Stomach (tissue), 9 donors: ENCODE measurements around the gene SLC7A6OS. TPM values are rescaled to one million over a fixed set of nuclear protein-coding genes. Genes with fewer than 3 reads are reported as not detected.

Source experiments
- DNase-seq, 2 donors: peaks; one replicate each; pipeline versions ENCODE4 v3.0.0 to v3.0.0-alpha.2; 2013 to 2019
- H3K27ac ChIP-seq, 5 donors: fragments of 200-600 bp in 4 of 5; sonication (generic) in 4 of 5; one replicate each; pipeline ENCODE4 v1.5.1; 2013 to 2019; ENCODE audit warnings: mild to moderate bottlenecking in 1 of 5, moderate library complexity in 1 of 5
- H3K27me3 ChIP-seq, 3 donors: fragments of 200-600 bp; sonication (generic); one replicate each; pipeline ENCODE4 v1.5.1; 2017 to 2019; ENCODE audit warnings: mixed run types in 1 of 3
- H3K36me3 ChIP-seq, 4 donors: fragments of 200-600 bp; sonication (generic); 1 replicate in 3 of 4; 2 replicates in 1 of 4; pipeline ENCODE4 v1.5.1; 2016 to 2019
- H3K4me1 ChIP-seq, 4 donors: fragments of 200-600 bp; sonication (generic); one replicate each; pipeline ENCODE4 v1.5.1; 2016 to 2019
- H3K4me3 ChIP-seq, 4 donors: fragments of 200-600 bp; sonication (generic) in 3 of 4; one replicate each; pipeline ENCODE4 v1.5.1; 2016 to 2019; ENCODE audit warnings: mild to moderate bottlenecking in 1 of 4
- H3K9me3 ChIP-seq, 4 donors: fragments of 200-600 bp; sonication (generic); one replicate each; pipeline ENCODE4 v1.5.1; 2016 to 2019
- CTCF ChIP-seq, 7 experiments: fragments of 450-650 bp in 4 of 7; fragments of 200-600 bp in 3 of 7; sonication (generic) in 3 of 7; IDR thresholded peaks; one replicate each; pipeline ENCODE4 v1.5.1; 2016 to 2019; ENCODE audit warnings: antibody characterized with exemption in 7 of 7, control low read depth in 2 of 7, mild to moderate bottlenecking in 1 of 7
- EP300 ChIP-seq: sonication (generic); formaldehyde crosslinking; IDR thresholded peaks from one replicate; pipeline ENCODE4 v1.6.1; 2017; ENCODE audit warnings: antibody characterized with exemption
- POLR2A ChIP-seq, 4 donors: fragments of 450-650 bp; IDR thresholded peaks; one replicate each; pipeline ENCODE4 v1.6.1; 2016; ENCODE audit warnings: antibody characterized with exemption in 4 of 4, control low read depth in 2 of 4, mild to moderate bottlenecking in 1 of 4, moderate library complexity in 1 of 4
- POLR2AphosphoS5 ChIP-seq, 3 donors: sonication (generic); formaldehyde crosslinking; IDR thresholded peaks; one replicate each; pipeline ENCODE4 v1.6.1; 2016; ENCODE audit warnings: antibody characterized with exemption in 3 of 3
- WGBS, 5 donors: extraction: QIAGEN DNeasy Blood & Tissue Kit in 3 of 5; methylation state at CpG; one replicate each; pipeline versions ENCODE4 v1.1.5 to v1.1.7; 2013 to 2018; 5-methylcytosine and 5-hydroxymethylcytosine counted together
- intact Hi-C: fragments of 100-400 bp; cut with DNase I; formaldehyde crosslinking; loops from one replicate; pipeline ENCODE4 v1.15.1; 2023; ENCODE audit warnings: low total_unique reads
- polyA plus RNA-seq, 3 donors: library from polyadenylated mRNA; stranded (reverse); fragments of 200-250 nt; gene quantifications; one replicate each; pipeline ENCODE4 v1.2.3, GENCODE V29; 2013
- total RNA-seq, 5 donors: library from RNA; depleted of rRNA; stranded (reverse); fragments of >200 nt; gene quantifications; one replicate each; pipeline versions ENCODE4 v1.1.0 to v1.2.3, GENCODE V29; 2014 to 2016
- donor health status: healthy with polysubstance abuse.
- donor health status: Bipolar disorder and iron deficiency.
- donor health status: healthy.

SLC7A6OS gene
- total and polyA plus RNA-seq, 8 donors = 4.7 to 41.4 (median 13.3) TPM

- 88 to 93% (median 90%) methylated on average over 4 of the region's 4 CpGs for WGBS, 5 donors
- Histone ChIP-seq H3K27me3 (no peaks in the 10 kb centered on the region), H3K4me3 (no peak overlapping the region), H3K27ac (no peak overlapping the region), H3K9me3 (no peaks in the 10 kb centered on the region), H3K36me3 (peaks cover 13 to 57% (median 50%) of the 10 kb centered on the region in 4 donors), H3K4me1 (peaks cover 24 to 59% (median 41%) of the 10 kb centered on the region in 4 donors)
- DNase-seq = no peak
- TF ChIP-seq CTCF (IDR thresholded peaks at IDR 0.05) (no peak), EP300 (no peak), POLR2AphosphoS5 (IDR thresholded peaks at IDR 0.05) (no peak), POLR2A (IDR thresholded peaks at IDR 0.05) (no peak)
- intact Hi-C loops = no loop called here
Observed at GRCh38 chr16:68313116-68313515, 2.4 kb upstream of the SLC7A6OS start.

GRCh38 chr16:68310437-68310773 is 341 bp downstream of the SLC7A6OS start:
- no peaks in the 10 kb centered on the region for H3K9me3 ChIP-seq
- H3K4me3 ChIP-seq = peak overlapping the region; percentile 66 to 99 (median 92)
- H3K4me1 ChIP-seq = peaks cover 24 to 59% (median 41%) of the 10 kb centered on the region in 4 donors
- no peaks in the 10 kb centered on the region for H3K27me3 ChIP-seq
- intact Hi-C loops = no loop called here
- H3K27ac ChIP-seq = peak overlapping the region; percentile 81 to 95 (median 88)
- H3K36me3 ChIP-seq = peaks cover 15 to 57% (median 52%) of the 10 kb centered on the region in 4 donors
- DNase-seq = no peak
- 0 to 1% (median 0%) methylated on average over 13 to 29 of the region's 29 CpGs for WGBS, 5 donors
- TF ChIP-seq EP300 (no peak), POLR2AphosphoS5 (IDR thresholded peaks at IDR 0.05) (no peak), POLR2A (IDR thresholded peaks at IDR 0.05) (no peak), CTCF (IDR thresholded peaks at IDR 0.05) (no peak)

GRCh38 chr16:68309799-68310198 is 947 bp downstream of the SLC7A6OS start:
- no peaks in the 10 kb centered on the region for H3K9me3 ChIP-seq
- peak overlapping the region in 3 of 5 donors; percentile 81 to 89 (median 83) for H3K27ac ChIP-seq
- H3K4me1 ChIP-seq = peaks cover 24 to 59% (median 41%) of the 10 kb centered on the region in 4 donors
- no peak for DNase-seq
- 24 to 37% (median 30%) methylated on average over 6 of the region's 6 CpGs for WGBS, 5 donors
- no peak for TF ChIP-seq EP300
- no peak for TF ChIP-seq CTCF (IDR thresholded peaks at IDR 0.05)
- TF ChIP-seq POLR2AphosphoS5 (IDR thresholded peaks at IDR 0.05) = no peak
- TF ChIP-seq POLR2A (IDR thresholded peaks at IDR 0.05) = no peak
- peaks cover 21 to 59% (median 56%) of the 10 kb centered on the region in 4 donors for H3K36me3 ChIP-seq
- intact Hi-C loops = no loop called here
- peak overlapping the region; percentile 66 to 99 (median 92) for H3K4me3 ChIP-seq
- no peaks in the 10 kb centered on the region for H3K27me3 ChIP-seq

GRCh38 chr16:68306633-68307032 is 4.1 kb downstream of the SLC7A6OS start:
- no peaks in the 10 kb centered on the region for H3K27me3 ChIP-seq
- whole genome bisulfite sequencing, 5 donors = 85 to 98% (median 94%) methylated on average over 3 of the region's 3 CpGs
- no peak overlapping the region for H3K4me3 ChIP-seq
- intact Hi-C loops = no loop called here
- no peak overlapping the region for H3K27ac ChIP-seq
- H3K36me3 ChIP-seq = peaks cover 43 to 78% (median 75%) of the 10 kb centered on the region in 4 donors
- DNase-seq = no peak
- H3K4me1 ChIP-seq = peaks cover 14 to 28% (median 25%) of the 10 kb centered on the region in 4 donors
- no peaks in the 10 kb centered on the region for H3K9me3 ChIP-seq
- no peak for TF ChIP-seq CTCF (IDR thresholded peaks at IDR 0.05)
- TF ChIP-seq POLR2A (IDR thresholded peaks at IDR 0.05) = no peak
- TF ChIP-seq EP300 = no peak
- TF ChIP-seq POLR2AphosphoS5 (IDR thresholded peaks at IDR 0.05) = no peak
